GM19397 (cell line): ENCODE data around the gene SH3RF3.

Experiments
- ATAC-seq: cut with Tn5 transposase; IDR thresholded peaks from one replicate; pipeline ENCODE4 v1.9.1; 2021; ENCODE audit warnings: mild to moderate bottlenecking, moderate library complexity; ENCODE audit not compliant: unreplicated experiment

Gene SH3RF3

DNA sequence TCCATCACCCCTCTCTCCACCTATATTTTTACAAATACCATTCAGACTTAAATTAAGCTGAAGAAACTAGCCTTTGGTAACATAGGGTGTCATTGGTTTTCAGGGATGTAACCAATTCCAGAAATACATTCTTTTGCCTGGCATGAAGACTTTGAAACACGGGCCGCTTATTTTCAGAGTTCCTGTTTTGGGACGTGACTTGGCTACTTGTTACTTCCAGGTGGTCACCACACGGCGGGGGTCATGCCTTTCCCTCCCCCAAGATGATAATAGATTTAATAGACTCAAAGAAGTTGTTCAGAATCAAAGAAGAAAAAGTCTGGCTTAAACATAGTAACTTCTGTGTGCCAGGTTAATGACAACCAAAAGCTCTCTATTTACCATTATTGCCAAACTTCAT lies 374.2 kb downstream of the SH3RF3 start:
- ATAC-seq: no peak

DNA sequence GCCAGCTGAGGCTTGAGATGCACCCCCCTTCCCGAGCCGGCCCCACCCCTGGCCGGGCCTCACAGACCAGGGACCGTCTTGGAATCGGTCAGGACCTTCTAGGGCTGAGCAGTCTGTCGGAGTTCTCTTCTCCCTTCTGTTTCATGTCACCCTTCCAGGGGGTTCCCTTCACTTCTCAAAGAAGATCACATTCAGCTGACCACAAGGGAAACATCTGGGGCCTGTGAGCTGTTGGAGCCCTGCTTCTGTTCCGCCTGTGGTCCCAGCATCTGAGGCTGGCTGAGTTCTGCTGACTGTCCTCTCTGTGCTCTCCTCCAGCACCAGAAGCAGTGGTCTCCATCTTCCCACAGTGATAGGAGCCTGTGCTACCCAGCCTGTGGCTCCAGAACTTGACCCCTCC lies 378.2 kb downstream of the SH3RF3 start:
- ATAC-seq: peak; percentile 44

DNA sequence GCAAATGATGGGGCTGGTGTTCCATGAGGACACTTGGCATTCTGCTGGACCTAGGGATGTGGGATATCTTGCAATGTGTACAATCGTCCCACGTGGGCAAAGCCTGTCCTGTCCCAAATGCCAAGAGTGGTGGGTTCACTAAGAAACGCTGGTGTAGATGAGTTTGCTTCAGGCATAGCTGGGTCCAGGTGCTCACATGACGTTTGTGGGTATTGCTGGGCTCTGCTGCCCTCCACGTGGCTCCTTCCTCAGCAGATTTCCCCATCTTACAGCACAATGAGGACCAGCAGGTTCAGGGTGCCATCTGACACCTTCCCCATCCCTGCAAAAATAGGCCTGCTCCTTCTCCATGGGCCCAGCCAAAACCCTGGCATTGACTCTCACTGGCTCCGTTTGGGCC lies 378.8 kb downstream of the SH3RF3 start:
- ATAC-seq: no peak

DNA sequence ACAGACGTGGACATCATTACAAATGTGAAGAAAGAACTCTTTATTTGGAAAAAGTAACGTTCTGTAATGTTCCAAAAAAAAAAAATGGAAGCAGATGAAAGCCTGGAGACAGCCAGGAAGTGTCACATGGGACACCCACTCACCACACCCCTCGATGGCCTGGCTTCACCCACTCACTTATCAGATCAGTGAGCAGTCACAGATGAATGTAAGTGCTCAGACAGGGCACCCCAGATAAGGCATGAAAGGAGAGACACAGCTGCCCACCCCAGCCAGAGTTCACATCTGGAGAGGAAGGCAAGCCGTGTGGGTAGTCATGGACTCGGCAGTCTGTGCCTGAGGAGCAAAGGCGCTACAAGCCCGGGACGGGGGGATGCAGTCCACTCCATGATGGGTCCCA lies 379.6 kb downstream of the SH3RF3 start:
- ATAC-seq: no peak

DNA sequence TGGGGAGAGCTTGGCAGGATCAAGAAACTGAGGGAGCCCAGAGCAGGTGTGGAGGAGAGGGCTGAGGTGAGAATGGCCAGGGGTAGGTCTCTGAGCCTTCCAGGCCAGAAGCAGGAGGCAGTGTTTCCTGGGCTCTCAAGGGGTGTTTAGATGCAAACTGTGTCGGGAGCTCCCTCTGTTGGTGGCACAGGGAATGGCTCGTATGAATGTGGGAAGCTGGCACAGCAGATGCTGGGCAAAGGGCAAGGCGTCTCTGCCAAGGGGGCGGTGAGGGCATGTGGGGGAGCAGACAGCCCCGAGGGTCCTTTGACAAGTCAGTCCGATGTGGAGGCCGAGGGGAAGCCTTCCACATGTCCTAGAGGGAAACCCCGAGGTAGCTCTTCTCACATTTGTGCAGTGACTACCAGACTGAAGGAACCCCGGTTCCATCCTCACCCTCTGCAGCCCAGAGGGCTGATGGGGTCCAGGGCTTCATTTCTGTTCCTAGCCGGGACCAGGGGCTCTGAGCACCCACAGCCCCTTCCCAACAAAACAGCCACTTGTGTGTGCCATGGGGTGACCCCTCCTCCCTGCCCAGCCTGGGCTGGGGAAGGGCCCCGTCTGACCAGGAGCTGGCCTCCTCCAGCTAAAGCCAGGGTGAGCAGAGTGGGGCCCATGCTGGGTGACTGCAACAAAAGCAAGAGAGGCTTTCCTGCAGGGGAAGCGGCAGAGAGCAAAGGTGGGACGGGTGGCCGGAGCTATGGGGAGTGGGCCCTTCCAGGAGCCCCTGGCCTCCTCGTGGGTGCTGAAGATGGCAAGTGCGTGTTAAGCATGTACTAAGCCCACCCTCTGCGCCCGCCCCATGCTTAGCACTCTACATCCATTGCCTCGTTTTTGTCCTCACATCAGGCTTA lies 381.4 kb downstream of the SH3RF3 start:
- ATAC-seq: no peak

DNA sequence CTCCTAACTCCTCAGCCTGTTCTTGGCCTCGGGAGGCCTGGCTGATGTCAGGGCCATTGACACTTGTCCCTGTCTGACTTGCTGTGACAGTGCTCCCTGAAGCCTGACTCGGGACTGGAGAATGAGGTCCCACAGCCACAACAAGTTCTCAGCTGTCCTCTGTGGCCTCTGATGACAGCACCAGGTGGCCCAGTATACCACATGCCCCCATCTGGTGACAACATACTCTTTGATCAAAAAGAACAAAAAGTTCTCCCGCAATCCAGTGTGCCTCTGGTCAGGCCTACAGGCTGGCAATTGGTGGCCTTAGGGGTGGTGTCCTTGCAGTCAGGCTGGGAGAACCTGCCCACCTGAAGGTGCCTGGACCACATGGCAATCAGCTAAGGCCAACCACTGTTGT lies 382.2 kb downstream of the SH3RF3 start:
- ATAC-seq: no peak

DNA sequence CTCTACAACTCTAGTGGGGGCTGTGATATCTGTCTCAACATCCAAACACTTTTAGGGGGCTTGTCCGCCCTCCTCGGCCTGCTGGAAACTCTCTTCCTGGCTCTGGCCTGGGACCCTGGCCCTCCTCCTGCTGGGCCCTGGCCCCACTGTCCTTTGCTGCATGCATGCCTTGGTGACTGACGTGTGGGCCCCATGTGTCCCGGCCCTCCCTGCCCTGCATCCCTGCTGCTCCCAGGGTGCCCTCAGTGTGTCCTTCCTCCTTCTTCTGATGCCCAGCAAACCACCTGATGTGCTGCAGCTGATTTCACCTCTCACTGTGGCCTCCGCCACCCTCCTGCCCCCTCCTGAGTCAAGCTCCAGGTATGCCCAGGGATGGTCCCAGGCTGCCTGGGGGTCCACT lies 383.1 kb downstream of the SH3RF3 start:
- no peak for ATAC-seq

DNA sequence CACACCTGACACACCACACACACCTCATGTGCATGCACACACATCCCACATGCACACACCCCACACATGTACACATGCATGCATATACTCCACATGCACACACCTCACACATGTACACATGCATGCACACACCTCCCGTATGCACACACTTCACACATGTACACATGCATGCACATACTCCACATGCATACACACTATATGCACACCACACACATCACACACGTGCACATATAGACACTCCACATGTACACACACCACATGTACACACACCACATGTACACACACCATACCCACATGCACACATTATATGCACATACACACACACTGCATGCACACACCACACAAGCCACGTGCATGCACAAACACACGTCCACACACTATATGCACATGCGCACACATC lies 384.2 kb downstream of the SH3RF3 start:
- ATAC-seq: no peak

DNA sequence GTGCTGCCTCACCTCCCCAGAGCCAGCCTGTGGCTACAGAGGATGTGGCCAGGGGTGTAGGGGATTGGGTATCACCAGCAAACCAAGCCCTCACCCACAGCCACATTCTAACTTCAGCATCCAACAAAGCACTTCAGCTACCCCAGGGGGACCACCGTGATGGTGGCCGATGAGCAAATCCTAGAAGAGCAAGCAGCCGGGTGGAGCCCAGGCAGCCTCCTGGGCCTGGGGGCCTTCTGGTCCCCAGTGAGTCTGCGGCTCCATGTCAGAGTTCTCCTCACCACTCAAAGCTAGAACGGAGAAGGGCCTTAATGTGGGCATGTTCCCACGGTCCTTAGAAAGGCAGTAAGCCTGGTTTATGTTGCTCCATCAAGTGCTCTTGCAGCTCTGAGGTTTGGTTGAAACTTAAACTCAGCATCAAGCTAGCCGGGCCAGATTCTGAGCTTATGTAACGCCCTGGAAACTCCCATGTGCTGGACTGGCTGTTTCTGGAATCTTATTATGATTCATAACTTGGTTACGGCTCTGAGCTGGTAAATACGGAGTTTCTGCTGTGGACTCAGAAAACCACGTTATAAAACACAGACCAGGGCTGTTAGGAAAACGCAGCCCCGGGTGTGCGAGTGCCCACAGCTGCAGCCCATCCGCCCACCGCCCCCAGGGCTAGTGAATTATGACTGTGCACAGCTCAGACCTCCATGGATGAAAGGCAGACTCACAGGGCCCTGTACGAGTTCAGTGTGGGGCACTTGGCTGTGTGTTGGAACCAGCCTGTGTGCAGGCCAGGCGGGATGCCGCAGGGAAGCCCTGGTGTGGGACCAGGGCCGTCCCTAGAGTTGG lies 385.0 kb downstream of the SH3RF3 start:
- ATAC-seq: peak; percentile 59

DNA sequence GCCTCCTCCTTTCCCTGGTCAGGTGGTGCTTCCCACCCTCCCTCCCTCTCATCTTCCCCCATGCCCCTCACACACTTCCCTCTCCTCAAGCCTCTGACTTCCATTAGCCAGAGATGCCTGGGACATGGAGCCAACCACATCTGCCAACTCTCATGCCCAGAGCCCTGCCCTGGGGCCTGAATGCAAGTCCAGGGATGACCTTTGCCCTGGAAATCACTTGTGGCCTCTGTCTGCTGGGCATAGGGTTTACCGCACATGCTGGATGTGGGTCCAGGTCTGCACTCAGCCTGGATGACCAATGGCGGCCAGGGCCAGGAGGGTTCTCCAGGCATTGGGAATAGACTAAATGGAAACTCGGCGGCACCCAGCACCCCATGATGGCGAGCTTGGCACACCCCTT lies 385.9 kb downstream of the SH3RF3 start:
- ATAC-seq: no peak

DNA sequence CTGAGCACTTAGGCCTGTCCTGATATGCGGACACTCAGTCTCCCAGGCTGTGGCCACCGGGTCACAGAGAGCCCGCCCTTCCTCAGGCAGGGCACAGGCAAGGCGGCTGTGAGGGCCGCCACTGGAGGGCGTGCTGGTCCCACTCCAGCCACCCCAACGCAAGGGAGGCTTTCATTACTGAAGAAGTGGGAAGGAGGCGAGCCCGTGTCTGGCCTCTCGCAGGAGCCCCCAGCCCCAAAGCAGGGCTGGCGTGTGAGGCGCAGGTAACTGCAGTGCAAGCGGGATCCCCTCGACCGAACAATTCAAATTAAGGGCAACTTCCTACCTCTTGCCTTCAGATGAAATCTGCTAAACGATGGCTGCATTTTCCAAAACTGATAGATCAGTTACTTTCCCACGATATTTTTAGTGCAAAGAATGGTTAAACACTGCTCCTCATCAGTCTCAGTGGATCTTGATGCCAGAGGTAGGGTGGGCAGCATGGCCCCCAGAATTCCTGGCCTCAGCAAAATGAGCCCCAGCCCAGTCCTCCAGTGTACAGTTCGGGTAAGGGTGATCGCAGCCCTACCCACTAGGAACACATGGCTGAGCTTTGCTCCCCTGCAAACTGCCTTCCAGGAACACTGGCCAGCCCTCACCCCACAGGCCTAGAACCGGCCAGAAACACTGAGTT lies 387.6 kb downstream of the SH3RF3 start:
- no peak for ATAC-seq

DNA sequence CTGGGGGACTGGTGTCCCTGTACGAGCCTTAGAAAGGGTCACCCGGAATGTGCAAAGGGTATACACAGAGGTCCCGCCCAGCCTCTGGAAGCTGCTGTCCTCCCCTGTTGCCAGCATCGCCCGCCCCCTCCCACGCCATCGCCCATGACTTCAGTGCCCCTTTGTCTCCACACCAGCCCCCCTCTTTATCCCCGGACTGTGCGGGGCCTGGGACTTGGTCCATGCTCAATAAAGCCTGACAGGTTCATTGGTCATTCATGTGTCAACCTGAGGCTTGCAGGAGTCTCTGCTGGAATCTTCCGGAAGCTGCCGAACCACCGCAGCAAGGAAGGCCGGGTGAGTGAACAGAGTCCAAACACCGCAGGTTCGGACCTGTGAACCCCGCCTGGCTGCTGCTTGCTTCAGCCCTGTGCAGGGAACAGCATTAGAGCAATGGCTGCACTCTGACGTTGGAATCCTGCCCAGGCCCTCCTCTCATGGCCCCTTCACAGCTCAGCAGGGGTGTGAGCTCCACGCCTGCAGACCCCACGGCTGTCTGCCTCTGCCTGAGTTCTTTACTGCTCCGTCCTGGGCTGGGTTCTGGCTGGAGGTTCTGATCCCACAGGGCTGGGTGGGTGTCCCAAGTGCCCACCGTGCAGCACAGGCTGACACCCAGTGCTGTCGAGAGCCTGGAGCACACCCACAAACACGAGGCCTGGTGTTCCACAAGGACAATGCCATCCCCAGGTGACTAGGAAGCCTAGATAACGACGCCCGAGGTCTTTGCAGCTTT lies 388.3 kb downstream of the SH3RF3 start:
- ATAC-seq: no peak

DNA sequence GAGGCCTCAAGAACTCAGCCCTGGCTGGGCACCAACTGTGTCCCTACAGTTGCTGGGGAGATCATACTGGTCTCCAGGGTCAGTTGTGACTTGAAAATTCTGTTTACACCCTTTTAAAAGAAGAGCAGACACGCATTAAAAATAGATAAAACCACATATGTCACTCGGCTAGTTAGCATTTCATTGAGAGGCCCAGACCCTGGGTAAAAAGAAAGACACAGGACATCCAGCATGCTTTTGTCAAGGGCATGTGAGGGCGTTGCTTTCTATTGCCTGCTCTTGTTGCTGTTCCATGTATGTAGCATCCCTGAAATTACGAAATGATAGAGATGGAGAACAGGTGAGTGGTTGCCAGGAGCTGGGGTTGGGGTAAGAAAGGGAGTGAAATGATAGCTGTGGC lies 390.5 kb downstream of the SH3RF3 start:
- ATAC-seq: no peak

DNA sequence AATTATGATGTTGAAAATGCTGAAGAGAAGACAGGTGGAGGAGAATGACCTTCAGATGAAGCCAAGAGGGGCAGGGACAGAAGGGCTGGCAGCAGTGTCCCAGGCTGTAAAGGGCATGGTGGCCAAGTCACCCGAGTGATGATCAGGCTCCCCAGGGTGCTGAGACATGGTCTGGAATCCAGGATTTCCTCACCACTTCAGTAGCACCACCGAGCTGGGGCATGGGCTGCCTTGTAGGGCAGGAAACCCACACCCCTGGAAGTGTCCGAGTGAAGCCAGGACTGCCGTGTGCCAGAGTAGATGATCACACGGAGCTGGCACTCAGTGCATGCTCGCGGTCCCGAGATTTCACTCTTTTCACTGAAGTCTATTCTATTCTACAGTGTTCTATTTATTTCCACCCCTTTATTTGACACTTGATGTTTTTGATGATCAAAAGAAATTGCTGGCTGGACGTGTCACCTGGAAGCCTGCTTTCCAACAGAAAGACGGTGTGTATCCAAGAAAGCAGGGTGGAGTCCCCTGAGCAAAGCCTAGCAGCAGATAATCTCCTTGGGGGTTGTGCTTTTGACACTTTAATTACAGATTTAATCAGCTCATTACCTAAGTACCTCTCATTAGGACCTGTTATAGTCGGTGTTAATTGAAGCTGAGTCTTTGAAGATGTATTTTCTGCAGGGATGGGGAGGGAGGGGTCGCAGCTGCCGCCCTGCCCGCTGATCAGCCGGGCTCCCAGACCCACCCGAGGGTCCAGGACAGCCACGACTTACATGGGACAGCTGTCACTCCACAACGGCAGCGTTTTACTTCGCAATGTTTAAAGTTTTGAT lies 392.4 kb downstream of the SH3RF3 start:
- no peak for ATAC-seq

DNA sequence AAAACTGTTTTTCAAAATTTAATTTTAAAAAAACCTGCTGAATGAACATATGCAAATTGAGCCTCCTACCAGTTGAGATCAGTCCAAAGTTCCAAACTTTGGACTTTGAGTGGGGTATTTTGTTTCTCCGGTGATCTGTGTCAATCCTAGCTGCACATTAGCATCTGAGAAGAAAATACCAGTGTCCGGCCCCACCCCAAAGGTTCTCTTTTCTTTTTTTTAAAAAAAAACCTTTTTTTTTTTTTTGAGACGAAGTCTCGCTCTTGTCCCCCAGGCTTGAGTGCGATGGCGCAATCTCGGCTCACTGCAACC lies 393.0 kb downstream of the SH3RF3 start:
- ATAC-seq: no peak

DNA sequence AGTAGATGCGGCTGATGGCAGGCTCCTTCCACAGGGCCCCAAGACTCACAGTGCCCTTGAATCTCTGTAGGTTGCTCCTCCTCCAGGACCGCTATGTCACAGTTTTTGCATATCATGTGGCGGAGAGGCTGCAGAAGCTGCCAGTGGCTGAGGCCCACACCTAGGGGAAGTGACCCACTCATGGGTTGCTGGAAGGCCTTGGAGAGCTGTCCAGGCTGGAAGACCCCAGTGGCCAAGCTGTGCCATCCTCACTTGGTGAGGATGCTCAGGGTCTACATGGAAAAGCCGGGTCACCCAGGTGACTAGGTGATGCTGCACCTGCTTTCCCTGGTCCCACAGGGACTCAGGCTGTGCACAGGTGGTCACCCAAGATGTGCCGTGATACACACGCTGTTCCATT lies 394.1 kb downstream of the SH3RF3 start:
- no peak for ATAC-seq

DNA sequence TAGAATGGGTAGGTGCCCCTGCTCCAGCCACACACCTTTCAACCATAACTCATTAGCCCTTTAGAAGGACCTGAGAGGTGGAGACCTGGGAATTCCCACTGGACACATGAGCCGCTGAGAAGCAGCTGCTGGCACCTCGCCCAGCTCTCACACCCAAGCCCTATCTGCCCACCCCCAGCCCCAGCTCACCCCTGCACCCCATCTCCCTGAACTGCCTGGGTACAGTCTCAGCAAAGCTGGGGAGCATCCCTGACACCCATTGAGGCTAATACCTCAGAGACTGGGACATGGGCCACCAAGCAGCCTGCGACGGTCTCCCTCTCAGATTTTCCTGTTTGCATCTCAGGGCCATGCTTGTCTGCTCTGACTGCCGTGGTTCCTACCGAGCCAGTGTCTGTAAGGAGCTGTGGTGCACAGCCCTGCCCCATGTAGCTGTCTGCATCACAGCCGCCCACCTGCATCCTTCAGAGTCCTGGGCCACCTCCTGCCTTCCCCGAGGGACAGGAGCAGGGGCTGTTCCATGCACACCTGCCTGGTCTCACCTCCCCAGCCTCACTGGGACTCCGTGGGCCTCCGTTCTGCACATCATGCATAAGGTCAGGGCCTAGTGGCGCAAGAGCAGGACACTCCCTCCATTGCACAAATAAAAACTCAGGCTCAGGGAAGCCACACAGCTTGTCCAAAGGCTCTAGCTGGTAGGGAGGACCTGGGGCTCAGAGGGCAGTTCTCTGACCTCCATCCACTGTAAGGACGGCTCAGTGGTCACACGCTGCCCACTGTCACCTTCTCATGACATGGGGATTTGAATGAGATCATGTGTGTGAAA lies 394.7 kb downstream of the SH3RF3 start:
- no peak for ATAC-seq

DNA sequence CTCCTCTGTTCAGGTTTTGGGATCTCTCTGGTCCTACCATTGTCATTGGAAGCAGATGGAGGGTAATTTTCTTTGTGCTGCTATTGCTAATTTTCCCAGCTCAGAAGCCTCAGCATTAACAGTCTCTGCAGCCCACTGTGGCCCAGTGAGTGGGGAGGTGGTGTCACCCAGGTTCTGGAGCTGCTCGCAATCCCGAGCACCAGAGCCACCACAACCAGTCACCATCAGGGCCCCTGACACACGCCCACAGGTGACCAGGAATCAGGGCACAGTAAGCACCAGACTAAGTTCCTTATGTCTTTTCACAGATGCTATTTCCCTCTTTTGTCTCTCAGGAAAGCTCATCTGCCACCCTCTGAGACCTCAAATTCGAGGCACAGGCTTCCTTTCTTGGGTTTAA lies 396.8 kb downstream of the SH3RF3 start:
- ATAC-seq: no peak

DNA sequence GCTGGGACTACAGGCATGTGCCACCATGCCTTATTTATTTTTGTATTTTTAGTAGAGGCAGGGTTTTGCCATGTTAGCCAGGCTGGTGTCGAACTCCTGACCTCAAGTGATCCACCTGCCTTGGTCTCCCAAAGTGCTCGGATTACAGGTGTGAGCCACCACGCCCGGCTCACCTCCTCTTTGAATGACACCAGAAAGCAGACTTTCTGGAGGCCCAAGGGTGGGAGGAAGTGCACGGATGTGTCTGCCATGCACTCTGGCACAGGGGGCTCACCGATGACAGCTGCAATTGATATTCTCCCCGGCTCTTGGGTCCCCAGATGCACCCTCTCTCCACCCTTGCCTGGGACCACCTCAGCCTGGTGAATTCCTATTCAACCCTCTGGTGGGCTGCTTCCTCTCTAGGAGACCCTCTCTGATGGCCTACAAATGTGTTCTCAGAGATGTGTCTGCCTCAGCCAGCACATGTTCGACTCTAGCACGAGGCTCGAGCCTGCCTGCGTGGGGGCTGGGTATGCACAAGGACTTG lies 397.5 kb downstream of the SH3RF3 start:
- no peak for ATAC-seq
